Mesodermal cell (in vitro differentiated cells): ENCODE data around the gene NFXL1. TPM values are rescaled to one million over a fixed set of nuclear protein-coding genes. Genes with fewer than 3 reads are reported as not detected.
A peak's percentile ranks its signal among the peaks of the same experiment; 100 is the strongest.

ENCODE experiments used
- H3K27ac ChIP-seq: 2 replicates; pipeline ENCODE4 v1.7.0; 2013; ENCODE audit warnings: mild to moderate bottlenecking, low read depth, low read length, moderate library complexity; ENCODE audit not compliant: severe bottlenecking
- H3K36me3 ChIP-seq: 2 replicates; pipeline ENCODE4 v1.7.1; 2013; ENCODE audit warnings: mild to moderate bottlenecking, low read length, moderate library complexity; ENCODE audit not compliant: control insufficient read depth, insufficient read depth
- H3K4me1 ChIP-seq: one replicate; pipeline ENCODE4 v1.7.1; 2013; ENCODE audit warnings: mild to moderate bottlenecking, low read length; ENCODE audit not compliant: insufficient read depth, control insufficient read depth, poor library complexity, severe bottlenecking
- H3K4me3 ChIP-seq: 2 replicates; pipeline ENCODE4 v1.7.0; 2013; ENCODE audit warnings: low read length, control low read depth, mild to moderate bottlenecking; ENCODE audit not compliant: insufficient read depth, poor library complexity, severe bottlenecking; ENCODE audit errors: extremely low read depth
- H3K9me3 ChIP-seq: 2 replicates; pipeline ENCODE4 v1.7.1; 2013; ENCODE audit warnings: mild to moderate bottlenecking, low read length, moderate library complexity; ENCODE audit not compliant: control insufficient read depth
- WGBS, 2 experiments: methylation state at CpG; one replicate each; pipeline ENCODE4 v1.1.5; 2013; ENCODE audit warnings: missing lambda C conversion rate in 2 of 2; ENCODE audit not compliant: insufficient coverage in 2 of 2; 5-methylcytosine and 5-hydroxymethylcytosine counted together
- polyA plus RNA-seq, 2 experiments: library from polyadenylated mRNA; stranded (reverse); fragments of 50-300 nt; gene quantifications; one replicate each; pipeline ENCODE4 v1.2.3, GENCODE V29; 2013

Gene NFXL1
- 15.2 TPM for polyA plus RNA-seq (2013, experiment 1 of 2)
- polyA plus RNA-seq (2013, experiment 2 of 2), result 17.0 TPM

- H3K4me3 ChIP-seq, result peak within 1 kb of the TSS; percentile 95
- H3K36me3 ChIP-seq, result peaks cover 18% of the 10 kb centered on the region
- peak within 1 kb of the TSS; percentile 74 for H3K27ac ChIP-seq
- WGBS, 2 experiments, result 1% methylated on average over 16 to 17 of the region's 55 CpGs
- no peaks in the 10 kb centered on the region for H3K9me3 ChIP-seq
- no peaks in the 10 kb centered on the region for H3K4me1 ChIP-seq
These were observed at the start of gene NFXL1 for GRCh38 chr4:47914220-47914925. TSS of gene NFXL1 (minus strand) at chr4:47914583. CDS start at chr4:47914203, 380 bp downstream.

DNA sequence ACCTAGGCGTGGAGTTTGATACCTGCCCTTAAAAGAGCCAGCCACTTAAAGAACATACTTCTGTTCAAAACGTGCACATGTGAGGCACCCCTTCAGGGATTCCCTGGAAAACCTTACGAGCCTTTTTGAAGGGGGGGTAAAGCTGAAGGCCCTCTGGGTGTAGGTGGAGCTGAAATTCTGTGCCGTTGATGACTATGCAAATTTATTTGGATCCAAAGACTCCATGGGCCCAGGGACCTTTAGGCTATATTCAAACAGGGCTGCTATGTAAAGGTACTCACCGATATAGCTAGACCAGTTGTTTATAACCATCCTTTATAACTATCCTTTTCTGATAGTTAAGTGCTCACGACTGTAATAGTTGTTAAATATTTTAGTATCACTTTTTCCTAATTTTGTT is 40.3 kb upstream of the NFXL1 start:
- H3K27ac ChIP-seq, result no peak overlapping the region
- no peaks in the 10 kb centered on the region for H3K36me3 ChIP-seq
- no peaks in the 10 kb centered on the region for H3K4me1 ChIP-seq
- WGBS, 2 experiments, result 79 to 100% methylated on average over 2 to 3 of the region's 6 CpGs
- peaks cover 6% of the 10 kb centered on the region for H3K9me3 ChIP-seq
- no peak overlapping the region for H3K4me3 ChIP-seq

- no peaks in the 10 kb centered on the region for H3K36me3 ChIP-seq
- 86 to 94% methylated on average over 8 of the region's 10 CpGs for WGBS, 2 experiments
- no peaks in the 10 kb centered on the region for H3K4me1 ChIP-seq
- H3K9me3 ChIP-seq, result peaks cover 6% of the 10 kb centered on the region
- H3K27ac ChIP-seq, result no peak overlapping the region
- H3K4me3 ChIP-seq, result no peak overlapping the region
These were observed 39.9 kb upstream of the NFXL1 start for GRCh38 chr4:47954245-47954644.

DNA sequence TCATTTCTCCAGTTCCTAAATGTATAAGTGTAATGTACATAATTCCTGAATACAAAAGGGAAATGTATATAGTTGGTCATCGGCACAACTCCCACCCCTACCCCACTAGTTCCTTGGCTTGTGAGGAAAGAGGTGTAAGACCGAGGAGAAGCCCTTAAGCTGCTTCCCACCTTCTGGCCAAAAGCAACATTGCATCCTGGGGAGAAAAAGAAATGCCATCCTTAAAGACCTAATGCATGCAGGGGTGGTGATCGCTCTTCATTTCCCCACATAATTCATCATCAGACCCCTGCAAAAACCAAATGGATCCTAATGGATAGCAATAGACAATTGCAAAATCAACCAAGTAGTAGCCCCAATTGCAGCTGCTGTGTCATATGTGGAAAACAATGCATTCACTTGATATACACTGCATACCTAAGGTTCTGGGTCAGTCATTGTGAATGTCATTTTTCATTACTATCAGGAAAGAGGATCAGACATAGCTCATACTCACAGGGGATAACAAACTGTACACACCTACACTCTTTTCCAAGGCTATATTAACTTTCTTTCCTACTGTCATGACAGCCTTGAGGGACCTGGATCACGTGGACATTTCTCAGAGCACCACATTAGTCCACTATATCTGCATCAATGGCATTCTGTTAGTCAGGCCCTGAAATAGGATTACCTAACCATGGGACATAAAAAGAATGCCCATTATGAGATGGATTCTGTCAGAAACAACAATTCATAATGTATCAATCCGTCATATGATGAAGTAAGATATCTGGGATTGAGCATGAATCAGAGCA is 31.7 kb upstream of the NFXL1 start:
- no peak overlapping the region for H3K4me3 ChIP-seq
- no peaks in the 10 kb centered on the region for H3K9me3 ChIP-seq
- 100% methylated on average over 1 of the region's 5 CpGs for WGBS, 2 experiments
- no peak overlapping the region for H3K27ac ChIP-seq
- no peaks in the 10 kb centered on the region for H3K4me1 ChIP-seq
- no peaks in the 10 kb centered on the region for H3K36me3 ChIP-seq

DNA sequence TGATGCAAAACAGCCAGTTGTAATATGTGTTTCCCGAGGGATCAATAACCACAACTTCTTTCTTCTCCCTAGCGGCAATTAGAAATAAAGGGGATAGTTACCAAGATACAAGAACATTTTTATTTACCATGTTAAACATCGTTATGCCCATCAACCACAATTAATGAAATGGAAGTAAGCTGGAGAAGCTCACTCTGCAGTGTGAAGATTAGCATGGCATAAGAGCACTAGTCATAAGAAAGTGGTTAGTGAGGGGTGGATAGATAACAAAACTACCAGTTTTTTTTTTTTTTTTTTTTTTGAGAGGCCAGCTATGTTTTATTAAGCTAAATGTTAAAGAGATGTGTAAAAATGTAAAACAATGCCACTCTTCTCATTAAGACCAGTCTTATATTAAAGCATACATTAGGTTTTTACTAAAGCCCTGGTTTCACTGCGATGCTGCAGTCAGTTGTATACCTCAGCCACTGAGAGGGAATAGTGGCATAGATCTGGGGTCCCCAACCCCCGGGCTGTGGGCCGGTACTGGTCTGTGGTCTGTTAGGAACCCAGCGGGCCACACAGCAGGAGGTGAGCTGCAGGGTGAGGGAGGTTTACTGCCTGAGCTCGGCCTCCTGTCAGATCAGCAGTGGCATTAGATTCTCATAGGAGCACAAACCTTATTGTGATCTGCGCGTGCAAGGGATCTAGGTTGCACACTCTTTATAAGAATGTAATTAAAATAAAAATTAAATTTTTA is 27.9 kb upstream of the NFXL1 start:
- Histone ChIP-seq H3K4me3 (no peak overlapping the region), H3K4me1 (no peaks in the 10 kb centered on the region), H3K27ac (no peak overlapping the region), H3K9me3 (no peaks in the 10 kb centered on the region), H3K36me3 (no peaks in the 10 kb centered on the region)
- 64 to 79% methylated on average over 2 to 4 of the region's 10 CpGs for WGBS, 2 experiments

DNA sequence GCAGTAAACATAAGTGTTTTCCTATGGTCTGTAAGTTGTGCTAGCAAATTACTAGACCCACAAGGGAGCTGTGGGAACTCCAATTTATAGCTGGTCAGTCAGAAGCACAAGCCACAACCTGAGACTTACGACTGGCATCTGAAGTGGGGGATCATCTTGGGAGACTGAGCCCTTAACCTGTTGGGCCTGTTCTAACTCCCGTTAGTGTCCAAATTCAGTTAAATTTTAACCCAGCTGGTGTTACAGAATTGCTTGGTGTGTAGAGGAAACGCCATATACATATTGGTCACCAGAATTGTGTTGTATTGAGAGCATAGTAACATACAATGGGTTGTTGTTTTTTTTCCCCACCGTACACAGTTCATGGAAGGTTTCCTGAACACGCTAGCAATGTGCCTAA is 25.1 kb upstream of the NFXL1 start:
- Histone ChIP-seq H3K4me1 (no peaks in the 10 kb centered on the region), H3K27ac (no peak overlapping the region), H3K36me3 (no peaks in the 10 kb centered on the region), H3K9me3 (no peaks in the 10 kb centered on the region), H3K4me3 (no peak overlapping the region)
- WGBS, 2 experiments, result 91 to 95% methylated on average over 4 to 5 of the region's 5 CpGs

DNA sequence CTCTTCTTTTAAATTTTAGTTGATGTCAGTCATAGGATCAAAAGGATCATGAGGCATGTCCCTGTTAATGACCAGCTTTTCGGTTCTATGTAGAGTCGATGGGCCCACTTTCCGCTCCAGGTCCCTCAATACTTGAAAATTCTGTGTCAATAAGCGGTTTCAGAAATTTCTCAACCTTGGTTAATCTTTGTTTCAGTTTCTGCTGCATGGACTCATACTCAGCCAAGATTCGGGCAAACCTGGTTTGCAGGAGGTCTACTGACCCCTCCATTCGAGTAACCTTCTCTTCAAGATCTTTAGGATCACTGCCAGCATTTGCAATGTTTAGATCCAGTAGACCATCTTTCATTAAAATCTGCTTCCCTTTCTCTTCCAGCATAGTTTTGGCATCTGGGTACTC is 22.0 kb upstream of the NFXL1 start:
- Histone ChIP-seq H3K4me3 (no peak overlapping the region), H3K9me3 (no peaks in the 10 kb centered on the region), H3K27ac (no peak overlapping the region), H3K36me3 (no peaks in the 10 kb centered on the region), H3K4me1 (no peaks in the 10 kb centered on the region)
- WGBS, 2 experiments, result 95% methylated on average over 6 of the region's 6 CpGs

- Histone ChIP-seq H3K4me1 (no peaks in the 10 kb centered on the region), H3K36me3 (no peaks in the 10 kb centered on the region), H3K4me3 (no peak overlapping the region), H3K27ac (no peak overlapping the region), H3K9me3 (no peaks in the 10 kb centered on the region)
- 20% methylated on average over 1 of the region's 4 CpGs; no CpG with 5 or more reads in 1 of the 2 experiments for WGBS, 2 experiments
These were observed 19.5 kb upstream of the NFXL1 start for GRCh38 chr4:47933840-47934239.

DNA sequence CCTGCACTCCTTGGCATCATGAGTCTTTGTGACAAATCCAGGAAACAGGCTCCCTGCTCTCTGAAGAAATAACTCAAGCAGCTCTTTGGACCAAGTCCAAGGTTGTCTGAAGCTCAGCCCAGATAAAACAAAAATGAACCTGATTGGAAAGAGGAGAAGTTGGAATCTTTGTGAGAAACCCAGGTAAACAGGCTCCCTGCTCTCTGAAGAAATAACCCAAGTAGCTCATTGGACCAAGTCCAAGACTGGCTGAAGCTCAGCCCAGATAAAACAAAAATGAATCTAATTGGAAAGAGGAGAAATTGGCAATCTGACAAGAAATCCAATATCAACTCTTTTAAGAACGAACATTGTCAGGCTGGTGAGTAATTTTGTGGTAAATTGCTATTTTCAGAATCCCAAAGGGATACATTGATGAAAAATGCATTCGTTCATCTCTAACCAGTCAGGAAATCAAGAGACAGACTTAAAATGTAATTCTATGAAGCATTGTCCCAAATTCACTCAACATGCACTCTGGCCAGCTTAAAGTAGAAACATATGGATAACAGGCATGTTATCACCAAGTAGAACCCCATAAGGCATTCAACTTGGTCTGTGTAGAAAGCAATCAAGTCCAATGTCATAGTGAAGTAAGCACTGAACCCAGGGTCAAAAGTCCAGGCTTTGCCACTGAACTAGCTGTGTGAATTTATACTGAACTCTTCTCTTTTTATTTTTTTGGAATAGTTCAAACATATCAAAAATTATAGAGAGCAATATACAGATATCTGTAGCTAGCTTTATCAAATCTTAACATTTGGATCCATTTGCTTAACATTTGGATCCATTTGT is 16.8 kb upstream of the NFXL1 start:
- no peaks in the 10 kb centered on the region for H3K36me3 ChIP-seq
- H3K9me3 ChIP-seq, result no peaks in the 10 kb centered on the region
- H3K4me1 ChIP-seq, result no peaks in the 10 kb centered on the region
- no CpG with 5 or more reads among the region's 2 CpGs for WGBS, 2 experiments
- no peak overlapping the region for H3K27ac ChIP-seq
- no peak overlapping the region for H3K4me3 ChIP-seq

DNA sequence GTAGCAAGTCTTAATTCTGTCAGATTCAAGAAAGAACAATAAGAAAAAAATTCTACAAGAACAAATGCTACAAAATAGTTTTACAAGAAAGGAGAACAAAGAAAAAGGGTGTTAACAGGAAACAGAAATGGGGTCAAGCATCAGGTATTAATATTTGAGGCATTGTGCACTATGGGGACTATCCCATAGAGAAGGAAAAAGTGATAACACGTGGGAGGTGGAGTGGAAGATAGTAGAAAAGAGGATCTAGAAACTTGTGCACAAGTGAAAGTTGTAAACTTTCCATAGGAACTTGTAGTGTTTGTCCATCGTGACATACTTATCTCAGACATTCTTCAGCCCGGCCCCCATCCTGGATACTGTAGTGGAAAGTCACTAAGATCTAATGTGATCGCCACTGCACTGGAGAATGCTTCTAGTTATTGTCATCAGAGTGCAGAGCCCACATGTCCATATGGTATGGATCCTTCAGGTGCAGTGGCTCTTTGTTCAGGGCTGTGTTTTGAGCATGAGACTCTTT is 15.4 kb upstream of the NFXL1 start:
- Histone ChIP-seq H3K9me3 (no peaks in the 10 kb centered on the region), H3K4me3 (no peak overlapping the region), H3K27ac (no peak overlapping the region), H3K36me3 (no peaks in the 10 kb centered on the region), H3K4me1 (no peaks in the 10 kb centered on the region)
- WGBS, 2 experiments, result 67 to 73% methylated on average over 2 to 3 of the region's 4 CpGs
